NCI-H748 (cell line): ENCODE measurements around the gene PAX9.

Source experiments
- DNase-seq: peaks from one replicate; lab custom pipeline; 2025; ENCODE audit not compliant: unreplicated experiment; lab: John Stamatoyannopoulos, UW

The PAX9 gene

GRCh38 chr14:36655963-36656686 is 5.5 kb upstream of the PAX9 start:
- peak; percentile 81 for DNase-seq

GRCh38 chr14:36656687-36657398 is 4.8 kb upstream of the PAX9 start:
- DNase-seq: peak; percentile 54

GRCh38 chr14:36657399-36658122 is 4.1 kb upstream of the PAX9 start:
- peak; percentile 80 for DNase-seq

GRCh38 chr14:36658123-36659009 is 3.3 kb upstream of the PAX9 start:
- peak; percentile 13 for DNase-seq

GRCh38 chr14:36659010-36659821 is 2.4 kb upstream of the PAX9 start:
- DNase-seq: no peak

GRCh38 chr14:36659822-36660735 is 1.6 kb upstream of the PAX9 start:
- DNase-seq: no peak

- peak; percentile 78 for DNase-seq
Measured at GRCh38 chr14:36660736-36661505, 739 bp upstream of the PAX9 start.

GRCh38 chr14:36662258-36662542 is 540 bp downstream of the PAX9 start:
- DNase-seq: no peak

- DNase-seq: peak; percentile 75
Measured at GRCh38 chr14:36662543-36663403, 1.1 kb downstream of the PAX9 start.

- peak; percentile 42 for DNase-seq
Measured at GRCh38 chr14:36663404-36664321, 2.0 kb downstream of the PAX9 start.

- DNase-seq: no peak
Measured at GRCh38 chr14:36664322-36665193, 2.9 kb downstream of the PAX9 start.

- DNase-seq: peak; percentile 48
Measured at GRCh38 chr14:36665887-36666415, 4.3 kb downstream of the PAX9 start.

GRCh38 chr14:36666416-36667206 is 5.0 kb downstream of the PAX9 start:
- no peak for DNase-seq

GRCh38 chr14:36667679-36668078 is 6.0 kb downstream of the PAX9 start:
- DNase-seq: no peak
